ENCODE results near the gene ZNF573. TPM values are rescaled to one million over a fixed set of nuclear protein-coding genes. Genes with fewer than 3 reads are reported as not detected.

Gene ZNF573
- polyA plus RNA-seq, 1 donor (not counting 4 experiments of a cell fraction or from before 2014, with no cell fraction given): 3.5 TPM

GRCh38 chr19:37778613-37779126 is 716 bp downstream of the ZNF573 start:
- no peak for DNase-seq (ENCODE audit: low read depth, low spot score)
- H3K9me1 ChIP-seq (ENCODE audit: control insufficient read depth, extremely low read depth, insufficient read depth, low read length): no peaks in the 10 kb centered on the region
- dilution Hi-C loops (cut with MboI; ENCODE audit: extremely low pct_ligation_motif_present, low sequenced_read_pairs): no loop called here
- H3K36me3 ChIP-seq (ENCODE audit: control insufficient read depth in 2 of 2, extremely low read depth in 1 of 2, insufficient read depth in 2 of 2, low read length in 2 of 2): no peaks in the 10 kb centered on the region
- no peaks in the 10 kb centered on the region for H3K27me3 ChIP-seq (ENCODE audit: control insufficient read depth, extremely low read depth, insufficient read depth, low read length)
- peaks cover 6% of the 10 kb centered on the region for H3K4me1 ChIP-seq (ENCODE audit: control insufficient read depth, extremely low read depth, insufficient read depth, low read length)
- H3K79me2 ChIP-seq (ENCODE audit: control insufficient read depth, insufficient read depth, low read length): peaks cover 7% of the 10 kb centered on the region
- peak overlapping the region; percentile 92 for H3K9ac ChIP-seq (ENCODE audit: control insufficient read depth, extremely low read depth, insufficient read depth, low read length)
- TF ChIP-seq CTCF (optimal IDR thresholded peaks at IDR 0.05 in 1 of 3, IDR thresholded peaks at IDR 0.05 in 1 of 3, conservative IDR thresholded peaks at IDR 0.05 in 1 of 3; ENCODE audit: extremely low read depth in 1 of 3, insufficient read depth in 2 of 3, low read length in 3 of 3) (no peak), EZH2 (IDR thresholded peaks at IDR 0.05; ENCODE audit: low read length) (no peak)
- peak overlapping the region; percentile 97 for H3K4me2 ChIP-seq (ENCODE audit: control insufficient read depth, extremely low read depth, insufficient read depth, low read depth, low read length)
- H3K27ac ChIP-seq (ENCODE audit: control insufficient read depth, insufficient read depth, low read length): peak overlapping the region; percentile 85
- no peaks in the 10 kb centered on the region for H3K9me3 ChIP-seq (ENCODE audit: control insufficient read depth, low read depth, low read length)
- no peak for FAIRE-seq
- peak overlapping the region; percentile 100 for H2AFZ ChIP-seq (ENCODE audit: control insufficient read depth, low read length)
- no peaks in the 10 kb centered on the region for H4K20me1 ChIP-seq (ENCODE audit: control insufficient read depth, extremely low read depth, insufficient read depth, low read length)
- H3K4me3 ChIP-seq (ENCODE audit: control insufficient read depth in 2 of 3, extremely low read depth in 1 of 3, insufficient read depth in 2 of 3, low read depth in 1 of 3, low read length in 3 of 3): peak overlapping the region; percentile 54 to 97 (median 94)

- H3K9me3 ChIP-seq (ENCODE audit: control insufficient read depth, low read depth, low read length): no peaks in the 10 kb centered on the region
- H3K27me3 ChIP-seq (ENCODE audit: control insufficient read depth, extremely low read depth, insufficient read depth, low read length): no peaks in the 10 kb centered on the region
- H3K4me2 ChIP-seq (ENCODE audit: control insufficient read depth, extremely low read depth, insufficient read depth, low read depth, low read length): no peak overlapping the region
- H3K36me3 ChIP-seq (ENCODE audit: control insufficient read depth in 2 of 2, extremely low read depth in 1 of 2, insufficient read depth in 2 of 2, low read length in 2 of 2): peaks cover 0 to 3% of the 10 kb centered on the region in 2 experiments
- H3K27ac ChIP-seq (ENCODE audit: control insufficient read depth, insufficient read depth, low read length): no peak overlapping the region
- dilution Hi-C loops (cut with MboI; ENCODE audit: extremely low pct_ligation_motif_present, low sequenced_read_pairs): no loop called here
- H4K20me1 ChIP-seq (ENCODE audit: control insufficient read depth, extremely low read depth, insufficient read depth, low read length): no peaks in the 10 kb centered on the region
- H3K4me1 ChIP-seq (ENCODE audit: control insufficient read depth, extremely low read depth, insufficient read depth, low read length): no peaks in the 10 kb centered on the region
- FAIRE-seq: no peak
- H3K79me2 ChIP-seq (ENCODE audit: control insufficient read depth, insufficient read depth, low read length): peaks cover 3% of the 10 kb centered on the region
- H2AFZ ChIP-seq (ENCODE audit: control insufficient read depth, low read length): no peak overlapping the region
- no peaks in the 10 kb centered on the region for H3K9me1 ChIP-seq (ENCODE audit: control insufficient read depth, extremely low read depth, insufficient read depth, low read length)
- TF ChIP-seq EZH2 (IDR thresholded peaks at IDR 0.05; ENCODE audit: low read length) (no peak), CTCF (optimal IDR thresholded peaks at IDR 0.05 in 1 of 3, IDR thresholded peaks at IDR 0.05 in 1 of 3, conservative IDR thresholded peaks at IDR 0.05 in 1 of 3; ENCODE audit: extremely low read depth in 1 of 3, insufficient read depth in 2 of 3, low read length in 3 of 3) (no peak)
- DNase-seq (ENCODE audit: low read depth, low spot score): no peak
- H3K4me3 ChIP-seq (ENCODE audit: control insufficient read depth in 2 of 3, extremely low read depth in 1 of 3, insufficient read depth in 2 of 3, low read depth in 1 of 3, low read length in 3 of 3): no peak overlapping the region
- no peak overlapping the region for H3K9ac ChIP-seq (ENCODE audit: control insufficient read depth, extremely low read depth, insufficient read depth, low read length)
Measured at GRCh38 chr19:37770985-37771384, 8.4 kb downstream of the ZNF573 start.

All from keratinocyte (primary cell).